Activated gamma-delta T cell treated with anti-CD3 and anti-CD28 coated beads, Interleukin-2, amount 50 U/mL, for 16 hours (primary cell): ENCODE data around the gene THSD4.

ENCODE experiments used
- DNase-seq: peaks from one replicate; pipeline ENCODE4 v3.0.0-alpha.2; 2020; ENCODE audit warnings: low read depth

Gene THSD4

GRCh38 chr15:71225851-71226250, 110.6 kb downstream of the THSD4 start:
- no peak for DNase-seq

DNA sequence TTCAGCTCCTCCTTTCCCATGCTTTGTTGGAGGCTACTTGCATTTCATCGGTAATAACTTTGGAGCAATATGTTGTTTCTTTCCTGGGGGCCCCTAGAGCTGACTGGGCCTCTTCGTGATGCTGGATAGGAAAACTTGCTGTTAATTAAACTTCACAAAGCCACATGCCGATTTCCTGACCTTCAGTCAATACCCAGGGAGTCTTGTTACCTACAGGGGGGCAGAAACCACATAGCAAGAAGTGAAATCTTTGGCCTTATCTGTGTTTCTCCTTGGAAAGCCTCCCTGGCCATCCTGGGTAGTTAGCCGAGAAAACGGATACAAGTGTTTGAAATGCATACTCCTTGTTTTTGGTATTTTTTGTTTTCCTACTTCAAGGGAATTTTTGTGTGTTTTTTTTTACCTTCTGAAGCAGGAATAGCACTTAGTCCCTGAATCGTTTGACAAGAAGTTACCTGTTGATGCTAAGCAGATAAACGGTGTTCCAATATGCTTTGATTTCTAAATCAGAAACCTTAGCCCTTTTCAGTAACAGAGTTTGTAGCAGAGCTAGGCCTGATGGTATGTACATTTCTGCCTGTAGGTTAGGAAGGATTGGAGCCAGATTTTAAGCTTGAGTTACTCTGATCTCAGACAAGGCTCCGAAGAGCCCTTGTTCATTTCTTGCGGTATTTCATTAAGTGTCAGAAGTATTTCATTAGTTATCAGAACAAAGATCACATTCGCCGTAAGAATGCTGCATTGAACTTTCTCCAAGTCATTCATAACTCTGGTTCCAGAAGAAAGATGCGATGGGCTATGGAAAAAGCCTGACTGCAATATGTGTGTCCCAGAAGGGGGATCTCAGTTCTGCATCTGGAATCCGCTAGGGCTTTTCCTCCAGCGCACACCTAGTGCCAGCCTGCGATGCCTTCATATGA, 111.5 kb downstream of the THSD4 start:
- no peak for DNase-seq

- DNase-seq = no peak
Measured at GRCh38 chr15:71228403-71228802, 113.1 kb downstream of the THSD4 start.

DNA sequence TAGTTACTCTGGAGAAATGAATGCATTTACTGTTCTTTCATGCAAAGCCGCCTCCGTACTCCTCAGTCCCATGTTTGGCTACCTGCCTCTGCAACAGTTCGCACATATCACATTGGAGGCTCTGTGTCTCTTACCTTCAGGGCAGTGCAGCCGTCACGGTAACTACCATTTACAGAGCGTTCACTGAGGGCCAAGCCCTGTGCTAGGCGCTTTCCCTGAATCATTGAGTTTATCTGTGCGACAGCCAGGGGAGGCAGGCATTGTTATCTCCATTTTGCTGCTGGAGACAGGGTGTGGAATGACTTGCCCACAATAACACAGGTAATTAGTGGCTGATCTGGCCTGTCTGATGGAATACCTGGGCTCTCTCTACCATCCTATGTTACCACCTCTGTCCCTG, 115.0 kb downstream of the THSD4 start:
- no peak for DNase-seq

DNA sequence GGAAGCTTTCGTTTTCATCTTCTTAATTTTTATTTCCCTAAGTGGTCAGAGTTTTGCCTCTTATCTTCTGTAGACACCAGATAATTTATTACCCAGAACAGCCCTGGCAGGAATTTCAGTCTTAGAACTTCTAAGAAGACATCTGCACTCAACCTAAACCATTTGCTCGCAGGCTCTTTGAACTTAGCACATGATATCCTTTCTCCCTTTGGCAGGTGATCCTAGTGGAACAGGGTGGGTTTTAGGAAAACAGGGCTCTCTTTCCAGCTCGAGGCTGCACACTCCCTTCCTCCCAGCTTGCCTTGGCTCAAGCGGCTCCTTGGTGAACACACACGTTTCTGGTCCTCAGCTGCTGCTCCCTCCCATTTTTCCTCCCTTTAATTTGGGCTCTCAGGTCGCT, 116.5 kb downstream of the THSD4 start:
- no peak for DNase-seq

GRCh38 chr15:71232411-71232810, 117.1 kb downstream of the THSD4 start:
- DNase-seq = no peak

GRCh38 chr15:71237456-71238188, 122.4 kb downstream of the THSD4 start:
- no peak for DNase-seq

DNA sequence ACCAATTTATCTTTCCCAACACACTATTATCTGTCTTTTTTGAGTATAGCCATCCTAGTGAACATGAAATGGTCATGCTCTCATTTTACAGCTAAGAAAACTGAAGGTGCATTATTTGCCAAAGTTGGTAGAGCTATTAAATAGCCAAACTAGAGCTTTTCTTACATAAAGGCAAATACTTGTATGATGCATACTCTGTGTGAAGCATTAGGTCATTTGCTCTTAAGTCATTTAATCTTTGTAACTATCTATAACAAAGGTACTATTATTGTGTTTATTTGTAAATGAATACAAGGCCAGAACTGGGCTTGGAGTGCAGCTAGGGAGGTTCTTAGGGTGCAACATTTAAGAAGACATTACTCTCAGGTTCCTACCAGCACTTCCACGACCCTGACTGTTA, 123.7 kb downstream of the THSD4 start:
- no peak for DNase-seq

GRCh38 chr15:71239592-71240364, 124.5 kb downstream of the THSD4 start:
- DNase-seq = no peak

DNA sequence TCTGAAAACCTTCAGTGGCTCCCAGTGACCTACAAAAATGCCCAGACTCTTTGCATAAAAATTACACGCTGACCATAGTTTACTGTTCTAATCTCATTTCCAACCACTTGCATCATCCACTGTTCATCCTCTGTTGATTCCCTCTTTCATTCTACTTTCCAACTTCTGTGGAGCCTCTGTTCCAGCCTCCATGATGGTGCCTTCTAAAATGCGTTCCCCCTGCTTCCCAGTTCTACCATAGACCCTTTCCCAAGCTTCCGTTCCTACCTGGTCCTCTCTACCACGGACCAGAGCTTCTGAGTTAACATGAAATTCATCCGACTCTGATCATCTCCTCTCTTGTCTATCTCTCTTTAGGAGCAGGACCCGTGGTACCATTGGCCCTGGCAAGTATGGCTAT, 127.0 kb downstream of the THSD4 start:
- no peak for DNase-seq

DNA sequence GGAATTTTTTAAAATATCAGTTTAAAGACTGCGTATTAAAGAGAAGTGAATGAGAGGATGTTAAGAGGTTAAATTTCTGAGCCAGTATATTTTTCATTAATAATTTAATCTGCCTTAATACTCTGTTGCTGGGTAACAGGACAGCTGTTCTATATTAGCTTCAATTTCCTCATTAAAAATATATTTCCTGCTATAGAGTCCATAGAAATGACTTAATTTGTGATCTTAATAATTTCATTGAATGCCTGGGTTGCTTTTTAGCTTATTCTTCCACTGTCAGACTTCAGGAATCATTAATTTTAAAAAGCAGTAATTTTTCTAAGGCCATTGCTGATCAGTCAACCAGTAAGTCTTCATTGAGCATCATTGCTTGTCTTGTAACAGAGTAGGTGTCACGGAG, 129.0 kb downstream of the THSD4 start:
- no peak for DNase-seq

GRCh38 chr15:71245588-71245987, 130.3 kb downstream of the THSD4 start:
- no peak for DNase-seq

DNA sequence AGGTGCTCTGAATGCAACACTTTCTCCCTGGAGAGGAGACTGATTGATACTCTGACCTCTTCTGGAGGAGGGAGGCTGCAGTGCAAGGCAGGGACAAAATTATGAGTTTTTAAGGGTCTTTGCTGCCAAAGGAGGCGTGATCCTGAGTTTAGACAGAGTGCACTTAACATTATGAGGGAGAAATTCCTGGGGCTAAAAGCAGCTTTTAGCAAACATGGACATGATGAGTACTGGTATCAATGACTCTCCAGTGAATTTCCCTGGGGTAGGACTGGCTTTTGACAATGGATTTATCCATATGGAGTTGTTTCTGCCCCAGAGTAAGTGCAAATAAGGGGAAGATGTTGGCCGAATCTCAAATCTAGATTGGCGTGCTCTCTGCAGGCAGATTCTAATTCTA, 133.1 kb downstream of the THSD4 start:
- no peak for DNase-seq

DNA sequence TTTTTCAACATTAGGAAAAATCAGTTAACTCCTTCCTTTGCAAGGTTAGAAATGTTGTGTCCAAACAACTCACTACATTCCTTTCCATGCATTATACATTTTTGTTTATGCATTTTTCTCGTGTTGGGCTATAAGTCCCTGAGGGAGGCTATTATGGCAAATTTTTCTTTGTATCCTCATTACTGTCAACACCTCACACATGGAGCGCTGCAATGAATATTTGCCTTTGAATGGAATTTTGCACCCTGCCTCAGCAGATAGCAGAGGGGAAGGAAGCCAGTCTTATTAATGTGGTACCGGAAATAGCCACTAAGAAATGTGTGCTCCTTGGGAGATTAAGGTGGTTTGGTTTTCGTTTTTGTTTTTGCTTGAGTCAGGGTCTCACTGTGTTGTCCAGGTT, 134.7 kb downstream of the THSD4 start:
- no peak for DNase-seq

GRCh38 chr15:71250936-71251583, 135.8 kb downstream of the THSD4 start:
- DNase-seq = no peak

DNA sequence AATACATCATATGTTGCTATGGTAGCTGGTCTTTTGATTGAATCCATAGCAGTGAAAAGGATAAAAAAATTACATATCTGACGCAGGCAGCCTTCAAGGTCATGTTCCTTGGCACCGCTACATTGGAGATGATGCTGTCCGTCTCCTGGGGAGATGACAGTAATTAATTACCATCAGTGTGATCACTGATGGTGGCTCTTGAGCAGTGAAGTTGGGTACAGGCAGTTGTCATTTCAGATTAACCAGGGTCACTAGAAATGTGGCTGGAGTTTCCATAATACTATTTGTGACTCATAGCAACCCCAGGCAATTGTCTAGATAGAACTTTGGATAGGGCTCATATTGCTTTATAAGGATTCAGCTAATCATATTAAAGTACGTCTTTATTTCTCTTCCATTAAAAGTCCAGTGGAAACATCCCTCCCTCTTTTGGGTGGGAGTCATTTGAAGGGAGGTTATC, 136.3 kb downstream of the THSD4 start:
- no peak for DNase-seq

DNA sequence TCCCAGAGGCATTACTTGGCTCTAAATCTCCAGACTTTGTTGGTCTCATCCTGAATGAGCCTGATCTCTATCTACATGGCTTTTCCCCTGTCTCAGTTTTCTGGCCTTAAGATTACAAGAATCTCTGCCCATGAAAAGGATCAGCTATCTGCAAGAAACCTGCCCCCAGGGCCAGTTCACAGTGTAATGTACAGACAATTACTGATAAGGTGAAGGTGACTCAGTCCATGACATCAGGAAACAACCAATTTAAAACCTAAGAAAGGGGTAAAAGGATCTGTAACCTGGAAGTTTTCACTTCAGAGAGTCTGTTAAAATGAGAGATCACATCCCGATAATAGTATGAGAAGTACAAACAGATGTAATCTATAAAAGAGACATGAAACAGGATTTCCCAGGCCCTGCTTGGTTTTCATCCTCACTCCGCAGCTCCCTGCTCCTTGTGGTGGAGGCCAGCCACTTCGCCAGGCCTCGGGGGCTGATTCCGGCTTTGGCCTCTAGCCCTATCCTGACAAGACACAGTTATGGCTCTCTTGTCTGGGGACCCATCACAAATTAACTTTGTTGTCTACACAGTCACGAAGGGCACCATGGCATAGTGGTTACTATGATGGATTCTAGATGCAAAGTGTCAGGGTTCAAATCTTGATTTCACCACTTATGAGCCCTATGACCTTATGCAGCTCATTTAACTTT, 136.9 kb downstream of the THSD4 start:
- no peak for DNase-seq

- DNase-seq = no peak
Measured at GRCh38 chr15:71252740-71253047, 137.4 kb downstream of the THSD4 start.

DNA sequence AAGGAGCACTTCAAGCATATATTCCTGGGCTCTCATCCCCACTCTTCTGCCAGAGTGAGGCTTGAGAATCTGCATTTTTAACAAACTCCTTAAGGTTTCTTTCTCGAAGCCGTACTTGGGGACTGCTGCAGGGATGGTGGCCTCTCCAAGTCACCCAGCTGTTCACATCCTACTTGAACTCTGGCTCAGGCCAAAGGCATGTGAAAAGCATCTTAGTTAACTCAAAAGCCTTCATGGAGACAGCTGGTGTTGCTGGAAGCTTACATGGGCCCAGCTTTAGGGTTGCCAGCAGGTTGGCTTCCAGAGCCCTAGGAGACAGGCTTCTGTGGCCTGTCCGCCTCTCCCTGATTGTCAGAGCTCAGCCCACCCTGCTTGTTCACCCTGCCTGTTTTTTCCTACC, 139.2 kb downstream of the THSD4 start:
- no peak for DNase-seq

DNA sequence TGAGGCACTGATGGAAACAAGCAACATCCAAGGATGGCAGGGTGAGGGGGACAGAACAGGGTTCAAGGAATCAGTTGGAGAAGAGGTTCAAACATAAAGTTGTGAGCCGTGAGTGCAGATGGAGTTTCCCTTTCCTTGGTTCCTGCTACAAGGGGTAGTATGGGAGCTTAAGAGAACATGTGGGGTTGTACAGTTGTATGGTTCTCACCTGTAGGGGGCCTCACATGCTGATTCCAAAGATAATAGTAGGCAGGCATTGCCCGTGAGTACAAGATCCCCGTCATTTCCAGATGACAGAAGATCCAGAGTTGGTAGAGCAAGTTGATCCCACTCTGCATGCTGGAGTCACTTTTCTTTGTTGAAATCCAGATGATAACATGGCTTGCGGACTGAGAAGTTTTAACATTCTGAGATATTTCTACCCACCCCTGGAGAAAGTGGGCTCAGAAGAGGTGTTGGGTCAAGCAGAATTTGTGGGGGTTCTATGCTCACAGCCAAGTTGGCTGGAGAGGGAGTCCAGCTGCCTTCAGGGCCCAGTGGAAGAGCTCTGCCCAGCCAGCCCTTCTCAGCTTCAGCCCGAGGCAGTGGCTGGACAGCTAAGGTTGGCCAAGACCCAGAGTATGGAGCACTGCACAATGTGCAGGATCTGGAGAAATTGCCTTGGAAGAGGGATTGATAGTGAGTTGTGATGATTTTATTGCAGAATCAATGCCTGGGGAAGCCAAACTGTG, 141.8 kb downstream of the THSD4 start:
- DNase-seq = no peak

DNA sequence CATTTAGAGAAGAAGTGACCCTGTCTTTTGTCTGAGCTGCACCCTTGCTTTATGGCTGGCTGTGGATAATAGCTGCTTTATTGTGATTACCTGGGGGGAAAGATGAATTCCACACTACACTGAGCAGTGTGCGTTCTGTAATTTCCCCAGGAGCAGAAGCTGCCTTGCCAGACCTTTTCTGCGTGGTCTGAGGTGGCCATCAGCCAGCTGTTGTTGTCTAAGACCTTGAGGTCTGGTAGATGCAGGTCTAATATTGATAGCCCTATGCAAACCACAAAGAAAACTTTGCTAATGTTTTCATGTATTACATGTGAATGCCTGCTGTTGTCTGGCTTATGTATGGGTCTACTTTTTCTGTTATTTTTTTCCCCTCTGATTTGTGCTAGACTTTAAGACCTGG, 144.6 kb downstream of the THSD4 start:
- no peak for DNase-seq
